RWPE1 (cell line): ENCODE results near the gene PLVAP.

Source experiments
- CTCF ChIA-PET: fragments of 350-600 bp; sonication (Branson Sonifier 250); formaldehyde crosslinking; extraction: SDS; loops from one replicate; lab custom pipeline; 2021; lab: Yijun Ruan, JAX
- POLR2A ChIA-PET: fragments of 400-600 bp; formaldehyde crosslinking; extraction: SDS; loops from one replicate; lab custom pipeline; 2020; ENCODE audit warnings: antibody characterized with exemption; ENCODE audit not compliant: low non-redundant PET; lab: Yijun Ruan, JAX
- DNase-seq: peaks from one replicate; pipeline ENCODE4 v3.0.0; 2012; ENCODE audit warnings: low spot score
- H3K27ac ChIP-seq: fragments of 450-650 bp; 2 replicates; pipeline ENCODE4 v1.5.1; 2017
- CTCF ChIP-seq: fragments of 450-650 bp; conservative IDR thresholded peaks from 2 replicates; pipeline ENCODE4 v1.5.1; 2017; ENCODE audit warnings: low read depth, mild to moderate bottlenecking

PLVAP gene

GRCh38 chr19:17351815-17352435, 25.2 kb downstream of the PLVAP start:
- DNase-seq = no peak
- ChIA-PET POLR2A (no interaction called here), CTCF (no interaction called here)
- no peak overlapping the region for H3K27ac ChIP-seq
- no peak for TF ChIP-seq CTCF

DNA sequence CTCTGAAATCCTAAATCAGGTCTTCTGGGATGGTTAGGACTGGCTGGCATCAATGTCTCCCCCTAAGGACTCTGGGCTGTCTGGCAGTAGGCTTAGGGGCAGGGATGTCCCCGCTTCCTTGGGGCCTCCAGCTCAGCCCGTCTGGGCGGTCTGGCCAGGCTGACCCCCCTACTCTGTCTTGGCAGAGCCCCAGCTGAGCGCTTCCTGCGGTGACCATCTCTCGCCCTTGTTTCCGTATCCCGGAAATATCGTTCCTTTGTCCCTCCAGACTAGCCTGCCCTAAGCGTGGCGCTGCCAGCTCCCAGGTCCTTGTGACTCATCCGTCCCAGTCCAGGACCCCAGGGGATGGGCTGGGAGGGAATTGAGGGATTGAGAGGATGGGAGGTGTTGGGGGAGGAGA, 28.4 kb downstream of the PLVAP start:
- H3K27ac ChIP-seq = peak overlapping the region; percentile 49
- ChIA-PET POLR2A (no interaction called here), CTCF (interaction anchor here (0.7 to 2.4 kb wide), 2 partner anchors 37 to 404 kb away, joined by 4 to 12 read pairs; no protein-coding TSS in a partner anchor)
- TF ChIP-seq CTCF = no peak
- no peak for DNase-seq

GRCh38 chr19:17347877-17348276, 29.3 kb downstream of the PLVAP start:
- CTCF ChIA-PET = interaction anchor here (0.7 to 2.4 kb wide), 2 partner anchors 38 to 405 kb away, joined by 4 to 12 read pairs; no protein-coding TSS in a partner anchor
- no peak for DNase-seq
- TF ChIP-seq CTCF = no peak
- H3K27ac ChIP-seq = peak overlapping the region; percentile 37
- POLR2A ChIA-PET = no interaction called here

DNA sequence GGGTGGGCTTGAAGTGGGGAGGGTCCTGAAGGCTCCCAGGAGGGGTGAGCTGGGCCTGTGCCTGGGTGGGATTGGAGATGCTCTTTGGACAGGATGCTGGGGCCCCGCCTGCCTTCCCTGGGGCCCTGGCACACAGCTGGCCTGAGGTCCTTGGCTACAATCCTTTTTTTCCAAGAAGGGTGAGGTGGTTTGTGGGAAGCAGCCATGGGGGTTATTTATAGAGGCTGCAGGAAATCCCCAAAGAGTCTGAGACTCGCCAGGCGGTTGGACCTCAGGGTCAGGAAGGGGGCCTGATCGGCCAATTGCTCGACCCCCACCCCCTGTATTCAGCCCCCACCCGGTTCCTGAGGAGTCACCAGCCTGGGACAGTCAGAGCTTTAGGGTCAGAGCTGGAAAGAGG, 29.8 kb downstream of the PLVAP start:
- ChIA-PET CTCF (interaction anchor here (2.4 kb wide), 1 partner anchor 39 kb away, joined by 12 read pairs; no protein-coding TSS in a partner anchor), POLR2A (no interaction called here)
- peak overlapping the region; percentile 37 for H3K27ac ChIP-seq
- no peak for TF ChIP-seq CTCF
- no peak for DNase-seq

DNA sequence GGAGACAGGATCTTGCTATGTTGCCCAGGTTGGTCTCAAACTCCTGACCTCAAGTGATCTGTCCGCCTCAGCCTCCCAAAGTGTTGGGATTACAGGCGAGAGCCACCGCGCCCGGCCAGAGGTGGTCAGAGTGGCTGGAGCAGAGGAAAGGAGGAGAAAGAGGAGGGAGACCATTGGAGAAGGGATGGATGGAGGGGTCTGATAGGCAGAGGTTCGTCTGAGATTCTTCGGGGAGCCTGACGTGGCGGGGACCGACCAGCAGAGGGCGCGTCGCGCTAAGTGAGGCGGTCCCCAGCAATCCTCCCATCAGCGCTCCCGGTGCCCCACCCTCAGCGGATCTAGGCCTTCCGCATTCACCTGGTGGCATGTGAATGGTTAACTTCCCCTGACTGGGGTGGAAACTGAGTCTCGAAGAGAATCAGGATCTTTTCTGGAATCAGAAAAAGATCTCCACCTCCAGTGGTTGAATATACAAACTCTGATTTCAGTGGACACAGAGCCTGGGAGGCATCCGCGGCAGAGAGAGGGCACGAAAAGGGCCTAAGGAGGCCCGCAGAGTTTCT, 31.0 kb downstream of the PLVAP start:
- peak; percentile 98 for TF ChIP-seq CTCF
- peak; percentile 75 for DNase-seq
- ChIA-PET CTCF (interaction anchor here (0.7 to 1.4 kb wide), 3 partner anchors 40 to 1082 kb away, joined by 3 to 7 read pairs (median 4); no protein-coding TSS in a partner anchor), POLR2A (no interaction called here)
- peak overlapping the region; percentile 5; the same call in 1 of the 2 replicates for H3K27ac ChIP-seq

DNA sequence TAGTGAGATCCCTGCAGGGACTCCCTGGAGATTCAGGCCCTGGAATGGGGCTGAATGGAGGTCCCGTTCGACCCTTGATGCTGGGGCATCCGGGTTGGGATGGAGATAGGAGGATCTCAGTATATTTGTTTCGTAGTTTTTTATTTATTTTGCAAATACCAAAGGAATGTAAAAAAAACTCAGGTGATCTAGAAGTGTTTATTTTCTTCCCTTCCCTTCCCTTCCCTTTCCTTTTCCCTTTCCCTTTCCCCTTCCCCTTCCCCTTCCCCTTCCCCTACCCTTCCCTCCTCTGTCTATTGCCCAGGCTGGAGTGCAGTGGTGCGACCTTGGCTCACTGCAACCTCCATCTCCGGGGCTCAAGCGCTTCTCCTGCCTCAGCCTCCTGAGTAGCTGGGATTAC, 35.3 kb downstream of the PLVAP start:
- POLR2A ChIA-PET = no interaction called here
- peak overlapping the region; percentile 98 for H3K27ac ChIP-seq
- DNase-seq = no peak
- no peak for TF ChIP-seq CTCF
- CTCF ChIA-PET = interaction anchor here (0.6 kb wide), 1 partner anchor 959 kb away, joined by 3 read pairs; no protein-coding TSS in a partner anchor
